Activated CD4-positive, alpha-beta T cell treated with anti-CD3 and anti-CD28 coated beads, Interleukin-10, Interleukin-2, amounts not matched to agents 100 ng/mL and 50 ng/mL, durations not matched to agents 16 hours and 8 hours (primary cell): ENCODE measurements around the gene OR10H1.
"Not testable (repeated sequence)": the region's sequence is repeated elsewhere in the genome, so short reads cannot be mapped to it uniquely, and the experiment has no call there.

Experiments used
- DNase-seq: peaks from one replicate; pipeline ENCODE4 v3.0.0-alpha.2; 2020

The OR10H1 gene, protein sequence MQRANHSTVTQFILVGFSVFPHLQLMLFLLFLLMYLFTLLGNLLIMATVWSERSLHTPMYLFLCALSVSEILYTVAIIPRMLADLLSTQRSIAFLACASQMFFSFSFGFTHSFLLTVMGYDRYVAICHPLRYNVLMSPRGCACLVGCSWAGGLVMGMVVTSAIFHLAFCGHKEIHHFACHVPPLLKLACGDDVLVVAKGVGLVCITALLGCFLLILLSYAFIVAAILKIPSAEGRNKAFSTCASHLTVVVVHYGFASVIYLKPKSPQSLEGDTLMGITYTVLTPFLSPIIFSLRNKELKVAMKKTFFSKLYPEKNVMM

DNA sequence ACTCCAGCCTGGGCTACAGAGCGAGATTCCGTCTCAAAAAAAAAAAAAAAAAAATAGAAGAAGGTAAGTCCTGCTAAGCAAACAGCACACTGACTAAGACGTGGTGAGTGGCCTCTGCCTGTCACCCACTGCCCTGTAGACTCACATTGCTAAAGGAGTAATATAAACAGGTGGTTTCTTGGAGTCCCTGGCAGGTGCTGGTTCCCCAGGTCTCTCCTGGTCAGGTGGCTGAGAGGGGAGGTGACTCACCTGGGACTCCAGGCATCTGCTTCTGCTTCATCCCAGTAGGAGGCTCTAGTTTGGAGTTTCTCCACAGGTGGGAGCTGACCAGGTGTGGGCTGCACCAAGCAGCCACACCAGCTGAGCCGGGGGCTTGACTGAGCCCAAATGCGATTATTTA lies at the start of gene OR10H1:
Gene OR10H1, minus strand, starts transcription at position 359 of the 400 bp plus-strand sequence. CDS start 7,627 bp downstream, outside the sequence.
- no peak for DNase-seq

DNA sequence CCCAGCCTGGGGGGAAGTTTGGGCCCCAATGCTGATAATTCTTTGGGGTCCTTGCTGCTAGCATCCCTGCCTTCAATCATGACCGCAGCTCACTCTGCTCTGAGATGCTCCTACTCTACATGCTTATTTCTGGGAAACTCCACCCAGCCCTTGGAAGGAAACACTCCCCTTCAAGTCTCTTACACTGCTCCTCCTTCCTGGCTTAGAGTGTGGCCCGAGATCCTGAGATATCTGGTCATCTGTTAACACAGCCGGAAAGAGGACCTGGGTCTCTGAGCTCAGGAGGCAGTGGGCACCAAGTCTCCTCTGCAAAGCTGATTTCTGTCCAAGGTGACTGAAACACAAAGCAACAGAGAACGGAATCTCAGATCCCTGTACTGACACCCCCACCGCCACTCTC lies 49.4 kb upstream of the OR10H1 start:
- no peak for DNase-seq

DNA sequence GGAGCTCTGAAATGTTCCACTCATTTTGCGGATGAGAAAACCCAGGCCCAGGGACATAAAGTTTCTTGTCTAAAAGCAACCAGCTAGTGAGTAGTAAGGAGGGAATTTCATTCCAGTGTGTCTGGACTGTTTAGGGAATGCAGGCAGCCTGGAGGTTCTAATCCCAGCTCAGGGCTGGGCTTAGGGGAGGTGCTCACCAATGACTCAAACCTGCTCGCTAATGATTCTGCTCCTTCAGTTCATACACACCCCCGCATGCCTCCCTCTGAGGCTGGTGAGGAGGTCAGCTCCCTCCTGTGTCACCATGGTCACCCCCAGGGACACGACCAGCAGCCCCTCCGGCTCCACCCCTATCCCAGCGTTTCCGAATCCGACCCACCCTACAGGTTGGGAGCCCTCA lies 47.8 kb upstream of the OR10H1 start:
- DNase-seq, result no peak

DNA sequence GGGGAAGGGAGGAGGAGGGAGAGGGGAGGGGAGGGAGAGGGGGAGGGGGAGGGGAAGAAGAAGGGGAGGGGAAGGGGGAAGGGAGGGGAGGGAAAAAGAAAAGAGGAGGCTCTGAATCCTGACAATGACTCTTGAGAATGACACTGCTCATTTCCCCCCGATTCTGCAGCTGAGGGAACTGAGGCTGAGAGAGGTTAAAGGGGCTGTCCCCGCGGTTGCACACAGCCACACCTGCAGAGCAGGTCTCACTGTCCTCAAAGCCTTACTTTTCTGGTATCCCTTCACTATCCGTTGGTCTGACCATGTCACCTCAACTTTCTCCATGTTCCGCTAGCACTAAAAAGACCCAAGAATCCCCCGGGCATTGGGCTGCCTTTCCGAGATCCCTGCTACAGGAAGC lies 47.0 kb upstream of the OR10H1 start:
- no peak for DNase-seq

DNA sequence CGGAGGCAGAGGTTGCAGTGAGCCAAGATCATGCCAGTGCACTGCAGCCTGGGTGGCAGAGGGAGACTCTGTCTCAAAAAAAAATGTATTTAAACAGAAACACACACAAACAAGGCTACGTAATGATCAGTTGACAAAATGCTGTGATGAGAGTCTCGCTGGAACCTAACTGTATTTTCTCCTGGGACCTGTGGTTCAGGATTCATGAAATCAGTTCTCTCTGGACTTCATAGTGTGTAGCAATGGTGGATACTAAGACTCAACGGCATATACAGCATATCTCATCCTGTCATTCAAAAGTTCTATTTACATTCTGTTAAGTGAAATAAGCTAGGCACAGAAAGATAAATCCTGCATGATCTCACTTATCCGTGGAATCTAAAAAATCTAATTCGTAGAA lies 45.1 kb upstream of the OR10H1 start:
- no peak for DNase-seq

DNA sequence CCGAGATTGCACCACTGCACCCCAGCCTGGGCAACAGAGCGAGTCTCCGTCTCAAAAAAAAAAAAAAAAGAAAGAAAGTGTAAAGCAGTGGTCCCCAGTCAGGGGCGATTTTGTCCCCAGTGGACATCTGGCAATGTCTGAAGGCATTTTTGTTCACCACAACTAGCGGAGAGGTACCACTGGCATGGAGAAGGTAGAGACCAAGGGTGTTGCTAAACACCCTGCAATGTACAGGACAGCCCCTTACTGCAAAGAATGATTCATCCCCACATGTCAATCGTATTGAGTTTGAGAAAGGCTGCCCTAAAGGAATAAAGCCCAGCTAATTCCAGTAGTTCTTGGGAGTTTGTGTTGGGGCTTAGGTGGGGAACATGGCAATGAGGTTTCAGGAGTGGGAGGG lies 43.7 kb upstream of the OR10H1 start:
- no peak for DNase-seq

DNA sequence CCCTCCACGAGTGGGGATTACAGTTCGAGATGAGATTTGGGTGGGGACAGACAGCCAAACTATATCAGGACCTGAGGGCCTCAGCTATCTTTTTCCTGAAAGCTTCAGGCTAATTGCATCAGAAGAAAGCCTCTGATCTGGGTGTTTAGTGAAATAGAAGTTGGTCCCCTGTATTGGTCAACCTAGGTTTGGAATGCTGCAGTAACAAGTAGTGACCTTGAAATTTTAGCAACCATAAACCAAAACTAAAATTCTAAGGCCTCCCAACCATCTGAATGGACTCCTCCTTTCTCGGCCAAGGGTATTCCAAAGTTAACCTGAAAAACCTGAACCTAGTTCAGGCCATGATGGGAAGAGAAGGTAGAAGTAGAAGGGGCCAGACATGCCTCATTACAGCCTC lies 34.9 kb upstream of the OR10H1 start:
- no peak for DNase-seq

DNA sequence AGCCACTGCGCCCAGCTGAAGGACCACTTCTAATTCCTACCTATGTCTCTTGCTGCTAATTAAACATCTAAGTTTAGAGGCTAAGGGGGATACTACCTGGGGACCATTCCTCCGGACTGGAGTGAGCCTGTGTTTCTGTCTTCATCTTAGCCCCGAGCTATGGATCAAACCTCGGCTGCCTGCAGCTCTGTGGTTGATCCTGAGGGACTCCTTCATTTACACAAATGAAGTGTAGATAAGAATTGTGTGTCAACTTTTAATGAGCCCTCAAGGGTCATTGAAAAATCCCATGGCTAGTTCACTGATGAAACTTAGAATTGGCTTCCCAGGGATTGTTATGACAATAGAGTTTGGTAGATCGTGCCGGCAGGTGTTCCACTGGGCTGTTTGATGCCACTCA lies 31.5 kb upstream of the OR10H1 start:
- DNase-seq, result no peak

DNA sequence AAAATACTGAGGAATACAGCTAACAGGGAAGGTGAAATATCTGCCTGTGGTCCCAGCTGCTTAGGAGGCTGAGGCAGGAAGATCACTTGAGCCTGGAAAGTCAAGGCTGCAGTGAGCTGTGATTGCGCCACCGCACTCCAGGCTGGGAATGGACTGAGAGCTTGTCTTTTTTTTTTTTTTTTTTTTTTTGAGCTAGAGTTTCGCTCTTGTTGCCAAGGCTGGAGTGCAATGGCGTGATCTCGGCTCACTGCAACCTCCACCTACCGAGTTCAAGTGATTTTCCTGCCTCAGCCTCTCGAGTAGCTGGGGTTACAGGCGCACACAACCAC lies 28.4 kb upstream of the OR10H1 start:
- not testable (repeated sequence) for DNase-seq

DNA sequence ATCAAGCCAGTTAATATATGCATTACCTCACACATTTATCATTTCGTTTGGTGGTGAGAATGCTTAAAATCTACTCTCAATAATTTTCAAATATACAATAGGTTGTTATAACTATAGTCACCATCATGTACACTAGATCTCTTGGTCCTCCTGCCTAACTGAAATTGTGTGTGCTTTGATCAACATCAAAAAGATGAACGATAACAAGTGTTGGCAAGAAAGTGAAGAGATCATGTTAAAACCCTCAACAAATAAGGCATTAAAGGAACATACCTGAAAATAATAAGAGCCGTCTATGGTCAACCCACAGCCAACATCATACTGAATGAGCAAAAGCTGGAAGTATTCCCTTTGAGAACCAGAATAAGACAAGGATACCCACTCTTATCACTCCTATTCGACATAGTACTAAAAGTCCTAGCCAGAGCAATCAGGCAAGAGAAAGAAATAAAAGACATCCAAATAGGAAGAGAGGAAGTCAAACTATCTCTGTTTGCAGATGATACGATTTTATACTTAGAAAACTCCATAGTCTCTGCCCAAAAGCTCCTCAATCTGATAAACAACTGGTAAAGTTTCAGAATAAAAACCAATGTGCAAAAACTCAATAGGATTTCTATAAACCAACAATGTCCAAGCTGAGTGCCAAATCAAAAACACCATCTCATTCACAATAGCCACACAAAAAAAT lies 27.9 kb upstream of the OR10H1 start:
- DNase-seq, result no peak

DNA sequence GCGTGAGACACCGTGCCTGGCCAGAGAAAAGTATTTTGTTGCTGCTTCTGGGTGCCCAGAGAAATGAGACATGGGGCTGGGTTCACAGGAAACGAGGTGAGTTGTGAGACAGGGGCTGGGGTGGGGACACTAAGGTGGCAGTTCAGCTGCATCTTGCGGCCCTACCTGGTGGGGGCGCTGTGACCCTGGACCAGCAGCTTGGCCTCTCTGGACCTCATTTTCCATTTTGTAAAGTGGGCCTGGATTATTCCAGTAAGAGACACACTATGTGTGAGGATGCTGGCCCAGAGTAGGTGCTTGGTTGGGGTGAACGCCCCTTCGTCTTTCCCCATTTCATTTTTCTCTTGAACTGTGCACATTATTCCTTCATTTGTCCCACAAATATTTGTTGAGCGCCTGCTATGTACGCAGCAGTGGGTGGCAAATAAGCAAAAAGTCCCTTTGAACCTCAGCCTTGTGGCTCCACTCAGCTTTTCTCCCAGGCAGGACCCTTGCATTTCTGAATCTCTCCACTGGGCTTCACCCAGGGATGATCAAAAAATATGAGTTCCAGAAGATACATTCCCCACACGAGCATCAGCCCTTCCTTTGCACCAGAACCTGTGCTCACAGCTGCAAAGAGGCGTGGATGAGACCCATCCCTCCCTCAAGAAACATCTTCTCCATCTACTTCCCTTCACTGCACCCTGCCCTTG lies 26.6 kb upstream of the OR10H1 start:
- peak; percentile 11 for DNase-seq

DNA sequence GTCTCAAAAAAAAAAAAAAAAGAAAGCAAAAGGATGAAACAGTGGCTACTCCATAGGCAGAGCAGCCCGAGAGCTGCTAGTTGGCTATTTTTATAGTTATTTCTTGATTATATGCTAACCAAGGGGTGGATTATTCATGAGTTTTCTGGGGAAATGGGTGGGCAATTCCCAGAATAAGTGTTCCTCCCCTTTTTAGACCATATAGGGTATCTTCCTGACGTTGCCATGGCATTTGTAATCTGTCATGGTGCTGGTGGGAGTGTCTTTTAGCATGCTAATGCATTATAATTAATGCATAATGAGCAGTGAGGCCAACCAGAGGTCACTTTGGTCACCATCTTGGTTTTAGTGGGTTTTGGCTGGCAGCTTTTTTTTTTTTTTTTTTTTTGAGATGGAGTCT lies 25.4 kb upstream of the OR10H1 start:
- DNase-seq, result no peak

DNA sequence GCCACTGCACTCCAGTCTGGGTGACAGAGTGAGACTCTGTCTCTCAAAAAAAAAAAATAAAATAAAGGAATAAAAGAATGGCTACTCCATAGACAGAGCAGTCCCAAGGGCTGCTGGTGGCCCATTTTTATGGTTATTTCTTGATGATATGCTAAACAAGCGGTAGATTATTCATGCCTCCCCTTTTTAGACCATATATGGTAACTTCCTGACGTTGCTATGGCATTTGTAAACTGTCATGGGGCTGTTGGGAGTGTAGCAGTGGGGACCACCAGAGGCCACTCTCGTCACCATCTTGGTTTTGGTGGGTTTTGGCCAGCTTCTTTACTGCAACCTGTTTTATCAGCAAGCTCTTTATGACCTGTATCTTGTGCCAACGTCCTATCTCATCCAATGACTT lies 24.4 kb upstream of the OR10H1 start:
- DNase-seq, result not testable (repeated sequence)

DNA sequence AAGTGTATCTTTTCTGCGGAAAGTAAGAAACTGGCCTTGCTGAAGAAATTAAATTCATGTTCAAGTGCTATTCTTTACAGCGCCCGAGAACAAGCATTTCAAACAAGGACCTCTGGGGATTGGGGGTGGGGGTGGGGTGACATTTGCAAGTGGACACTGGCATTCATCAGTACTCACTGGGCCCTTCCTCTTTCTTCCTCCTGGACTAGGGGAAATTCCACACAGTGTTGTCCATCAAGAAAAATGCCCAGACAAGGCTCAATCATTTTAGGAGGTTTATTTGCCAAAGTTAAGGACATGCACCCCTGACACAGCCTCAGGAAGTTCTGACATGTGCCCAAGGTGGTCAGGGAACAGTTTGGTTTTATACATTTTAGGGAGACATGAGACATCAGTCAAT lies 22.9 kb upstream of the OR10H1 start:
- DNase-seq, result no peak

DNA sequence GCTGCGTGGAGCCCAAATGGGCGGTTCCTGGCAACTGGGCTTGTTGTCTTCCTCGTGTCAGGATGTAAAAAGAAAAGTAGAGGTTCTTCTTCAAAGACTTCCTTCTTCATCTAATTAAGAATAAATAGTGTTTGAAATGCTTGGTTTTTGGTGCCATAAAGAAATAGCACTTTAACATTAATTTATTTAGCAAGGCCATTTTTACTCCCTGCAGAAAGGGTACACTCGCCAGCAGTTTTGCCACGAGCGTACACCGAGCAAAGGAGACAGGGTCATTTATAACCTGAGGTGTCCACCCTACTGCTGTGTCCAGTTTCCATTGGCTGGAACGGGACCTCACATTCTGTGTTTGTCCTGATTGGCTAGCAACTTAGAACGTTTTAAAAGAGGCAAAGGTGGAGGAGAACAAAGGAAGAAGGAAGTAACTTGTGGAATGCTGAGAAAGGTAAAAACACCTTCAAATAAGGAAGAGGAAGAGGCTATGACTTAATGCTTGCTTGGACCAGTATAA lies 21.8 kb upstream of the OR10H1 start:
- no peak for DNase-seq

DNA sequence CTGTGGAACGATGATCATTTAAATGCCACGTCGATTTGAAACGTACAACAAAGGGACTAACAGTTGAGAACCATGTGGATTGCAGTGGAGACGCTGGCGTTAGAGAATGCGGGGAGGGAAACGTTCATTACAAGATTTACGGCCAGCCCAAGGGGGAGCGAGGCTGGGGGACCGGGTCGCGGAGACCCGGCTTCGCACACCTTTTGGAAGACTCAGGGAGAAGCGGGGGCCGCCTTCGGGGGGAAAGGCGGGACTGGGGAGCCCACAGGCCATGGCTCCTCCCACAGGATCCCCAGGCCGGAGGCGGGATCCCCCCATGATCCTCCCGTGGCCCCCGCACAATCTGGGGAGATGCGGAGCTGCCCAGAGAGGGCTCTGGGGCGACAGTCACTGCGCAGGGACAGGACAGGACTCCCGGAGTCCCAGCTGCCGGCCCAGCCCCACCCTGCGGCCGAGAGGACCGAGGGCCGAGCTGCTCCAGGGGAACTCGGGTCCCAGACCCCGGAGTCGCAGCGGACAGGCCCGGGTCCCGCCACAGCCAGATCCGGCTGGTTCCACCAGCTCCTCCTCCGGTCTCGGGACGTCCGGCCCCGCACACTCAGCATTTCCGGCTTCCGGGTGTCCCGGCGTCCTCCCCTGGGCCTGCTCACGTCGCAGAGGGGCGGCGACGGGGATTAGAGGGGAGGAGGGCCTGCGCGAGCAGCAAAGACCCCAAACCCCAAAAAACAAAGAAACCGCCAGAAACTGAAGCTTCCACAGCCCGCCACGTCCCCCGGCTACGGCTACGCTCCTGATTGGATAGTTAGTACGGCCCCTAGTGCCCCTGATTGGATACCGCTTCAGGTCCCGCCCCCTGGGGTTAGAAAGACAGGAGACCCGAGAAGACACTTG lies 21.1 kb upstream of the OR10H1 start:
- DNase-seq, result peak; percentile 98

DNA sequence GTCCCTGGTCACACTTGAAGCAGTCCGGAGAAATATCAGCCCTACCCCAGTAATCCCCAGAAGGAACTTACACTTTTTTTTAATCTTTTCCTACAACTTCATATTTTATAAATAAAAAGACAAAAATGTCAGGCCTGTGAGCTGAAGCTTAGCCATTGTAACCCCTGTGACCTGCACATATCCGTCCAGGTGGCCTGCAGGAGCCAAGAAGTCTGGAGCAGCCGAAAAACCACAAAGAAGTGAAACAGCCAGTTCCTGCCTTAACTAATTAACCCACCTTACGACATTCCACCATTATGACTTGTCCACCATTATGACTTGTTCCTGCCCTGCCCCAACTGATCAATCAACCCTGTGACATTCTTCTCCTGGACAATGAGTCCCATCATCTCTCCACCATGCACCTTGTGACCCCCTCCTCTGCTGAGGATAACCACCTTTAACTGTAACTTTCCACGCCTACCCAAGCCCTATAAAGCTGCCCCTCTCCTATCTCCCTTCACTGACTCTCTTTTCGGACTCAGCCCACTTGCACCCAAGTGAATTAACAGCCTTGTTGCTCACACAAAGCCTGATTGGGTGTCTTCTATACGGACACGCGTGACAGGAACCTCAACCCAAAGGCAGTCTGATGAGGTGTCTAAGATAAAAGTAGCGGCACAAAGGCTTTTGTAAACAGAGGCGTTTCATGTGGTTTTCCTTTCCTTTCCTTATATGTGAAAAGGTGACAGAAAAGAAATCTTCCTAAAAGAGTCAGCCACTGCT lies 20.3 kb upstream of the OR10H1 start:
- DNase-seq, result peak; percentile 70

DNA sequence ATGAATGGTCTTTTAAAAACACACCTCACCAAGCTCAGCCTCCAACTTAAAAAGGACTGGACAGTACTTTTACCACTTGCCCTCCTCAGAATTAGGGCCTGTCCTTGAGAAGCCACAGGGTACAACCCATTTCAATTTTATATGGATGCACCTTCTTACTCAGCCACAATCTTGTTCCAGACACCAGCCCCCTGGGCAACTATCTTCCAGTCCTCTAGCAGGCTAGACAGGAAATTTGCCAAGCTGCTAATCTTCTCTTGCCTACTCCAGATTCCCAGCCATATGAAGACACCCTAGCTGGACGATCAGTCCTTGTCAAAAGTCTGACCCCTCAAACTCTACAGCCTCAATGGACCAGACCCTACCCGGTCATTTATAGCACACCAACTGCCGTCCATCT lies 18.8 kb upstream of the OR10H1 start:
- not testable (repeated sequence) for DNase-seq

DNA sequence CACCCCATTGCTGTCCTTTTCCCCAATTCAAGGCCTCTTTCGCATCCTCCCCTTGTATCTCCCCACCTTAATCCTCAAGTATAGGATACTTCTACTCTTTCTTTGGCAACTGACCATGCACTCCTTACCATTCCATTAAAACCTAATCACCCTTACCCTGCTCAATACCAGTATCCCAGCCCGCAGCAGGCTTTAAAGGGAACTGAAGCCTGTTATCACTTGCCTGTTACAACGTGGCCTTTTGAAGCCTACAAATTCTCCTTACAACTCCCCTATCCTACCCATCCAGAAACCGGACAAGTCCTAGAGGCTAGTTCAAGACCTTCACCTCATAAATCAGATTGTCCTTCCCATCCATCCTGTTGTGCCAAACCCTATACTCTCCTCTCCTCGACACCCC lies 16.2 kb upstream of the OR10H1 start:
- no peak for DNase-seq

DNA sequence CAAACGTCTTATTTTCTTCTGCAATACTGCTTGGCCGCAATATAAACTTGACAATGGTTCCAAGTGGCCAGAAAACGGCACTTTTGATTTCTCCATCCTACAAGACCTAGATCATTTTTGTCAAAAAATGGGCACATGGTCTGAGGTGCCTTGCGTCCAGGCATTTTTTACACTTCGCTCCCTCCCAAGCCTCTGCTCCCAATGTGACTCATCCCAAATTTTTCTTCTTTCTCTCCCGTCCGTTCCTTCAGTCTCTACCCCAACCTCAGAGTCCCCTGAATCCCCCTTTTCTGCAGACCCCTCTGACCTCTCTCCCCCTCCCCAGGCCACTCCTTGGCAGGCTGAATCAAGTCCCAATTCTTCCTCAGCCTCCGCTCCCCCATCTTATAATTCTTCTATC lies 14.3 kb upstream of the OR10H1 start:
- no peak for DNase-seq

DNA sequence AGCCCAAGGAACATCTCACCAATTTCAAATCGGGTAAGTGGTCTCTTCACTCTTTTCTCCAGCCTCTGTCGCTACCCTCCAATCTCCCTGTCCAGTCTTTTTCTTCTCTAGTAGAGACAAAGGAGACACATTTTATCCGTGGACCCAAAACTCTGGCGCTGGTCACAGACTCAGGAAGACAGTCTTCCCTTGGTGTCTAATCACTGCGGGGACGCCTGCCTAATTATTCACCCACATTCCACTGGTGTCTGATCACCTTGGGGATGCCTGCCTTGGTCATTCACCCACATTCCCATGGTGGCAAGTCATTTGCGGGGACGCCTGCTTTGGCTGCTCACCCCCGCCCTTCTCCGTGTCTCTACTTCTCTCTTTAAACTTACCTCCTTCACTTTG lies 13.8 kb upstream of the OR10H1 start:
- no peak for DNase-seq

DNA sequence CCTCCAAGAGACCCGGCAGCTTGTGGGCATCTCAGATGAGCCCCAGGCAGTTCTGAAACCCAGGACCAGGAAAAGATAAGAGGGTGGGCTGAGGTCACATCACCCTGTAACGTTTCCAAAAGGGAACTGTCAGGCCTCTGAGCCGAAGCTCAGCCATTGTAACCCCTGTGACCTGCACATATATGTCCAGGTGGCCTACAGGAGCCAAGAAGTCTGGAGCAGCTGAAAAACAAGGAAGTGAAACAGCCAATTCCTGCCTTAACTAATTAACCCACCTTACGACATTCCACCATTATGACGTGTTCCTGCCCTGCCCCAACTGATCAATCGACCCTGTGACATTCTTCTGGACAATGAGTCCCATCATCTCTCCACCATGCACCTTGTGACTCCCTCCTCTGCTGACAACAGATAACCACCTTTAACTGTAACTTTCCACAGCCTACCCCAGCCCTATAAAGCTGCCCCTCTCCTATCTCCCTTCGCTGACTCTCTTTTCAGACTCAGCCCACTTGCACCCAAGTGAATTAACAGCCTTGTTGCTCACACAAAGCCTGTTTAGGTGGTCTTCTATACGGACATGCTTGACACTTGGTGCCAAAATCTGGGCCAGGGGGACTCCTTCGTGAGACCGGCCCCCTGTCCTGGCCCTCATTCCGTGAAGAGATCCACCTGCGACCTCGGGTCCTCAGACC lies 13.3 kb upstream of the OR10H1 start:
- not testable (repeated sequence) for DNase-seq
